DMS114 treated with DMSO at 0.1 percent for 48 hours (cell line): ENCODE measurements around the gene SEMA5A.

Experiments used
- DNase-seq: peaks from one replicate; lab custom pipeline; 2025; ENCODE audit not compliant: unreplicated experiment; lab: John Stamatoyannopoulos, UW

The SEMA5A gene

GRCh38 chr5:9139344-9139743 is 406.5 kb downstream of the SEMA5A start:
- no peak for DNase-seq

GRCh38 chr5:9128136-9128535 is 417.7 kb downstream of the SEMA5A start:
- no peak for DNase-seq

- no peak for DNase-seq
Observed at GRCh38 chr5:9126490-9126889, 419.4 kb downstream of the SEMA5A start.

- DNase-seq, result no peak
Observed at GRCh38 chr5:9125852-9126251, 420.0 kb downstream of the SEMA5A start.

GRCh38 chr5:9124838-9125237 is 421.0 kb downstream of the SEMA5A start:
- DNase-seq, result no peak

- DNase-seq, result no peak
Observed at GRCh38 chr5:9124071-9124470, 421.8 kb downstream of the SEMA5A start.

GRCh38 chr5:9122528-9122927 is 423.3 kb downstream of the SEMA5A start:
- no peak for DNase-seq

GRCh38 chr5:9121597-9121996 is 424.3 kb downstream of the SEMA5A start:
- DNase-seq, result no peak

- no peak for DNase-seq
Observed at GRCh38 chr5:9118852-9119251, 427.0 kb downstream of the SEMA5A start.

- no peak for DNase-seq
Observed at GRCh38 chr5:9115093-9115492, 430.8 kb downstream of the SEMA5A start.

- DNase-seq, result no peak
Observed at GRCh38 chr5:9112520-9113291, 433.2 kb downstream of the SEMA5A start.

- no peak for DNase-seq
Observed at GRCh38 chr5:9108162-9108561, 437.7 kb downstream of the SEMA5A start.

- DNase-seq, result no peak
Observed at GRCh38 chr5:9105851-9106250, 440.0 kb downstream of the SEMA5A start.

GRCh38 chr5:9104571-9105339 is 441.1 kb downstream of the SEMA5A start:
- DNase-seq, result no peak

GRCh38 chr5:9103290-9103689 is 442.6 kb downstream of the SEMA5A start:
- no peak for DNase-seq

- DNase-seq, result no peak
Observed at GRCh38 chr5:9099689-9100088, 446.2 kb downstream of the SEMA5A start.

- DNase-seq, result no peak
Observed at GRCh38 chr5:9098990-9099389, 446.9 kb downstream of the SEMA5A start.

- no peak for DNase-seq
Observed at GRCh38 chr5:9094582-9094981, 451.3 kb downstream of the SEMA5A start.

GRCh38 chr5:9091896-9092662 is 453.8 kb downstream of the SEMA5A start:
- DNase-seq, result no peak

- DNase-seq, result no peak
Observed at GRCh38 chr5:9090381-9091026, 455.4 kb downstream of the SEMA5A start.

GRCh38 chr5:9089893-9090292 is 456.0 kb downstream of the SEMA5A start:
- DNase-seq, result no peak
